Endothelial cell of umbilical vein (primary cell): ENCODE data around the gene TTC34.

Source experiments
- CTCF ChIP-seq, 2 donors: IDR thresholded peaks; 1 replicate in 1 of 2; 2 replicates in 1 of 2; pipeline ENCODE4 v1.5.1; 2011; ENCODE audit warnings: low read length in 2 of 2, mild to moderate bottlenecking in 2 of 2, moderate library complexity in 2 of 2, control low read depth in 1 of 2, inconsistent platforms in 1 of 2, low read depth in 1 of 2; ENCODE audit not compliant: insufficient read depth in 1 of 2; ENCODE audit errors: extremely low read depth in 1 of 2
- EZH2 ChIP-seq: IDR thresholded peaks from 2 replicates; pipeline ENCODE4 v1.6.1; 2012; ENCODE audit warnings: borderline replicate concordance, low read depth, mild to moderate bottlenecking, moderate library complexity, low read length, inconsistent platforms; ENCODE audit not compliant: severe bottlenecking
- JUN ChIP-seq: IDR thresholded peaks from 2 replicates; pipeline ENCODE4 v1.6.1; 2011; ENCODE audit warnings: borderline replicate concordance, low read depth; ENCODE audit not compliant: insufficient read length, insufficient read depth

GRCh38 chr1:2646837-2647236 is 154.7 kb downstream of the TTC34 start:
- TF ChIP-seq JUN (no peak), EZH2 (no peak), CTCF (IDR thresholded peaks at IDR 0.05; ENCODE audit: extremely low read depth in 1 of 2, insufficient read depth in 1 of 2, low read depth in 1 of 2, low read length in 2 of 2) (no peak)
